K562 (cell line): ENCODE data around the gene SH2D7. TPM values are rescaled to one million over a fixed set of nuclear protein-coding genes. Genes with fewer than 3 reads are reported as not detected.

Experiments
- ELF4 ChIP-seq: fragments of 450-650 bp; formaldehyde crosslinking; IDR thresholded peaks from 2 replicates; pipeline ENCODE4 v1.4.0; 2022; ENCODE audit warnings: missing genetic modification characterization
- GATAD2B ChIP-seq: fragments of 450-650 bp; IDR thresholded peaks from 2 replicates; pipeline ENCODE4 v1.6.1; 2017; ENCODE audit warnings: mild to moderate bottlenecking, borderline replicate concordance
- IFI16 ChIP-seq: fragments of 250-450 bp; sonication (Bioruptor Pico); IDR thresholded peaks from 2 replicates; pipeline ENCODE4 v2.1.2; 2022; ENCODE audit warnings: mild to moderate bottlenecking, inconsistent platforms
- MTA1 ChIP-seq: fragments of 450-650 bp; IDR thresholded peaks from 2 replicates; pipeline ENCODE4 v1.6.1; 2017; ENCODE audit warnings: borderline replicate concordance
- NEUROD1 ChIP-seq: fragments of 150-350 bp; IDR thresholded peaks from 2 replicates; pipeline ENCODE4 v1.6.1; 2014; ENCODE audit warnings: borderline replicate concordance, low read length, low read depth; ENCODE audit not compliant: partially characterized antibody
- NONO ChIP-seq, 2 experiments: fragments of 200-400 bp in 1 of 2; fragments of 450-650 bp in 1 of 2; formaldehyde crosslinking in 1 of 2; IDR thresholded peaks; 2 replicates each; pipeline ENCODE4 v1.6.1; 2017; ENCODE audit warnings: low read depth in 2 of 2, mild to moderate bottlenecking in 2 of 2, moderate library complexity in 2 of 2, low read length in 1 of 2
- POLR2G ChIP-seq: fragments of 200-400 bp; formaldehyde crosslinking; IDR thresholded peaks from 2 replicates; pipeline ENCODE4 v1.6.1; 2017; ENCODE audit warnings: low read depth, mild to moderate bottlenecking, antibody characterized with exemption, low read length, moderate library complexity
- SMAD4 ChIP-seq: fragments of 250-450 bp; sonication (Bioruptor Pico); conservative IDR thresholded peaks from 2 replicates; pipeline ENCODE4 v1.8.0; 2021; ENCODE audit warnings: inconsistent platforms, mild to moderate bottlenecking, moderate library complexity
- ZFP1 ChIP-seq: fragments of 450-650 bp; formaldehyde crosslinking; IDR thresholded peaks from 2 replicates; pipeline ENCODE4 v1.4.0; 2020; ENCODE audit warnings: mild to moderate bottlenecking, mixed read lengths
- ZNF274 ChIP-seq: IDR thresholded peaks from 2 replicates; pipeline ENCODE4 v1.6.1; 2011; ENCODE audit warnings: low read depth, mild to moderate bottlenecking, low read length, moderate library complexity, borderline replicate concordance
- polyA plus RNA-seq, 8 experiments: library from polyadenylated mRNA; depleted of rRNA in 4 of 8; stranded (reverse) in 5 of 8; unstranded in 3 of 8; fragments of >200 nt; fragmentation: Nextera tagmentation in 2 of 8; fragmentation: Illumina TruSeq in 1 of 8; extraction: Ambion mirVana in 2 of 8; extraction: Trizol in 1 of 8; gene quantifications; 2 replicates each; pipeline versions ENCODE4 v1.2.1 to v1.2.3, GENCODE V29; 2011 to 2014; ENCODE audit warnings: inconsistent platforms in 1 of 8, missing spikeins in 1 of 8
- total RNA-seq, 7 experiments: library from RNA; depleted of rRNA in 6 of 7; stranded (reverse); fragments of >200 nt in 6 of 7; fragmentation: Illumina TruSeq in 2 of 7; extraction: Trizol in 2 of 7; gene quantifications; 2 replicates each; pipeline versions ENCODE4 v1.2.1 to v1.2.3, GENCODE V29; 2011 to 2021; ENCODE audit warnings: low replicate concordance in 1 of 7
- TF ChIP-seq, protein P1 (sequence below), 2 experiments: fragments of 250-450 bp in 1 of 2; fragments of 450-650 bp in 1 of 2; sonication (Bioruptor Pico) in 1 of 2; IDR thresholded peaks; 2 replicates each; pipeline versions ENCODE4 v1.6.1 to v1.8.0; 2016 to 2021; ENCODE audit warnings: mild to moderate bottlenecking in 2 of 2, moderate library complexity in 2 of 2, missing compliant biosample characterization in 1 of 2, missing genetic modification characterization in 1 of 2
- TF ChIP-seq, protein P2 (sequence below): fragments of 450-650 bp; IDR thresholded peaks from 2 replicates; pipeline ENCODE4 v1.6.1; 2018; ENCODE audit not compliant: partially characterized antibody

Gene SH2D7
- total and polyA plus RNA-seq, 9 of the 15 experiments (the other 6 are each of a cell fraction or from before 2014, with no cell fraction given): not detected

DNA sequence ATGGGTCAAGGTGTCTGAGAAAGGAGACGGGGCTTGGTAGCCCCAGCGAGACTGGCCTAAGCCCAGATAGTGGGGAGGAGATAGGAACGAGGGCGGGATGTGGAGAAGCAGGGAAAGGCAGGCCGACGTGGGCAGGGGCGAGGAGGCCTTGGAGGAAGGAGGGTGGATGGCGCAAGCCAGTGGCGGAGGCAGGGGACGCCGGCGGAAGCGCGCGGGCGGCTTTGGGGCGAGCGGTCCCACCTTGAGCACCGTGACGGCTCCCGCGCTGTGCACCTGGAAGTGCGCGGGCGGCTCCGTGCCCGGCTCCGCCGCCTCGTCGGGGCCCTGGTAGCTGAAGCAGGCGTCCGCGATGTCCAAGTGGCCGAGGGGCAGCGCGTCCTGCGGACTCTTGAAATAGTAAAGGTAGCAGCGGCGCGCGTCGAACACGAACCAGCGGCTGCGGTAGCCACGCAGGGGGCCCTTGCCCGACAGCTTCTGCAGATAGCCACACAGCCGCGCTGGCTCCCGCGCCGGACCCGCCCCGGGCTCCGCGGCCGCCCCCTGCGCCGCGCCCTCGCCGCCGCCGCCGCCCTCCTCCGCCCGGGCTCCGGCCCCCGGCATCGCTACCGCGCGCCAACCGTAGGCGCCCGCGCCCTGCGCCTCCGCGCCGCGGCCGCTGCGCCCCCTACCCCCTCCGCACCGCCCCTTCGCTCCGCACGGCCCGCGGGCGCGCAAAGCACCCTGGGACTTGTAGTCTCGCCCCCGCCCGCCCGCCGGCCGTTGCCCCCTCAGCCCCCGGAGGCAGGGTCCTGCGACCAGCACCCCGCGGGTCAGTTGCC, 15.1 kb upstream of the SH2D7 start, which contains the start of gene TBC1D2B (continued):
- TF ChIP-seq NONO (IDR thresholded peaks at IDR 0.05; ENCODE audit: low read depth in 2 of 2, low read length in 1 of 2) (peak in 1 of 2 experiments; percentile 54; a peak in 1 of 4 replicates), POLR2G (peak; percentile 55), GATAD2B (peak; percentile 68; the same call in 1 of the 2 replicates), ZFP1 (no peak), NEUROD1 (peak; percentile 25), ELF4 (CRISPR knock-in tag) (no peak), SMAD4 (CRISPR knock-in tag) (0 out of 2 replicates have a peak, but pooled peaks have one; percentile 26), ZNF274 (no peak), MTA1 (0 out of 2 replicates have a peak, but pooled peaks have one; percentile 20), IFI16 (no peak)
- TF ChIP-seq, protein P1, sequence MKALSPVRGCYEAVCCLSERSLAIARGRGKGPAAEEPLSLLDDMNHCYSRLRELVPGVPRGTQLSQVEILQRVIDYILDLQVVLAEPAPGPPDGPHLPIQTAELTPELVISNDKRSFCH (CRISPR knock-in tag; IDR thresholded peaks at IDR 0.05): no peak
- TF ChIP-seq, protein P1 (tag; IDR thresholded peaks at IDR 0.05): 0 out of 2 replicates have a peak, but pooled peaks have one; percentile 54
- TF ChIP-seq, protein P2, sequence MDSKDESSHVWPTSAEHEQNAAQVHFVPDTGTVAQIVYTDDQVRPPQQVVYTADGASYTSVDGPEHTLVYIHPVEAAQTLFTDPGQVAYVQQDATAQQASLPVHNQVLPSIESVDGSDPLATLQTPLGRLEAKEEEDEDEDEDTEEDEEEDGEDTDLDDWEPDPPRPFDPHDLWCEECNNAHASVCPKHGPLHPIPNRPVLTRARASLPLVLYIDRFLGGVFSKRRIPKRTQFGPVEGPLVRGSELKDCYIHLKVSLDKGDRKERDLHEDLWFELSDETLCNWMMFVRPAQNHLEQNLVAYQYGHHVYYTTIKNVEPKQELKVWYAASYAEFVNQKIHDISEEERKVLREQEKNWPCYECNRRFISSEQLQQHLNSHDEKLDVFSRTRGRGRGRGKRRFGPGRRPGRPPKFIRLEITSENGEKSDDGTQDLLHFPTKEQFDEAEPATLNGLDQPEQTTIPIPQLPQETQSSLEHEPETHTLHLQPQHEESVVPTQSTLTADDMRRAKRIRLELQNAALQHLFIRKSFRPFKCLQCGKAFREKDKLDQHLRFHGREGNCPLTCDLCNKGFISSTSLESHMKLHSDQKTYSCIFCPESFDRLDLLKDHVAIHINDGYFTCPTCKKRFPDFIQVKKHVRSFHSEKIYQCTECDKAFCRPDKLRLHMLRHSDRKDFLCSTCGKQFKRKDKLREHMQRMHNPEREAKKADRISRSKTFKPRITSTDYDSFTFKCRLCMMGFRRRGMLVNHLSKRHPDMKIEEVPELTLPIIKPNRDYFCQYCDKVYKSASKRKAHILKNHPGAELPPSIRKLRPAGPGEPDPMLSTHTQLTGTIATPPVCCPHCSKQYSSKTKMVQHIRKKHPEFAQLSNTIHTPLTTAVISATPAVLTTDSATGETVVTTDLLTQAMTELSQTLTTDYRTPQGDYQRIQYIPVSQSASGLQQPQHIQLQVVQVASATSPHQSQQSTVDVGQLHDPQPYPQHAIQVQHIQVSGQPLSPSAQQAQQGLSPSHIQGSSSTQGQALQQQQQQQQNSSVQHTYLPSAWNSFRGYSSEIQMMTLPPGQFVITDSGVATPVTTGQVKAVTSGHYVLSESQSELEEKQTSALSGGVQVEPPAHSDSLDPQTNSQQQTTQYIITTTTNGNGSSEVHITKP: peak; percentile 50
